GM12878 (cell line): ENCODE data around the gene LRCH3. TPM values are rescaled to one million over a fixed set of nuclear protein-coding genes. Genes with fewer than 3 reads are reported as not detected.

ENCODE experiments used
- ATAC-seq: fragments of 200-7000 bp; cut with Tn5 transposase; 3 replicates; pipeline ENCODE4 v1.9.1; 2020; ENCODE audit warnings: mild to moderate bottlenecking, moderate library complexity
- BruUV-seq: library from RNA; stranded (reverse); fragments of 400-500 nt; replicated peaks from 2 replicates; lab custom pipeline; 2021; lab: Mats Ljungman, UMichigan
- CTCF ChIA-PET: fragments of 300-600 bp; sonication (Branson Sonifier 250); formaldehyde crosslinking; extraction: SDS; loops from one replicate; lab custom pipeline; 2021; ENCODE audit warnings: inconsistent platforms; lab: Yijun Ruan, JAX
- POLR2A ChIA-PET: fragments of 350-600 bp; formaldehyde crosslinking; extraction: SDS; loops from one replicate; lab custom pipeline; 2021; ENCODE audit warnings: inconsistent platforms; lab: Charles Lee
- RAD21 ChIA-PET: fragments of 300-600 bp; sonication (Branson Sonifier 250); formaldehyde crosslinking; loops from one replicate; lab custom pipeline; 2023; ENCODE audit warnings: antibody characterized with exemption; ENCODE audit not compliant: unreplicated experiment; lab: Charles Lee
- SMC1A ChIA-PET: fragments of 300-600 bp; sonication (Branson Sonifier 250); formaldehyde crosslinking; loops from one replicate; lab custom pipeline; 2023; ENCODE audit not compliant: unreplicated experiment, uncharacterized antibody; lab: Charles Lee
- DNase-seq: peaks from one replicate; pipeline ENCODE4 v3.0.0-alpha.2; 2011; ENCODE audit warnings: low read depth, low spot score
- FAIRE-seq: peaks from 3 replicates; lab custom pipeline; 2011; peaks lifted over from hg19 to GRCh38; lab: Jason Lieb, UNC
- H2AFZ ChIP-seq: 2 replicates; pipeline ENCODE4 v1.6.0; 2011; ENCODE audit warnings: low read depth, low read length, control low read depth; ENCODE audit not compliant: control insufficient read depth
- H3K27ac ChIP-seq: 2 replicates; pipeline ENCODE4 v1.5.1; 2011; ENCODE audit warnings: control low read depth; ENCODE audit not compliant: control insufficient read depth, insufficient read depth
- H3K27me3 ChIP-seq, 2 experiments: replicated peaks in 1 of 2; 2 replicates each; pipeline versions ENCODE4 v1.6.0 to v1.6.1; 2011; ENCODE audit warnings: low read length in 1 of 2; ENCODE audit not compliant: control insufficient read depth in 2 of 2, insufficient read depth in 2 of 2
- H3K36me3 ChIP-seq, 2 experiments: 2 replicates each; pipeline ENCODE4 v1.5.1; 2011; ENCODE audit warnings: low read length in 1 of 2; ENCODE audit not compliant: control insufficient read depth in 2 of 2, insufficient read depth in 2 of 2
- H3K4me1 ChIP-seq: 2 replicates; pipeline ENCODE4 v1.6.1; 2011; ENCODE audit warnings: mild to moderate bottlenecking, low read length, moderate library complexity, mixed read lengths; ENCODE audit not compliant: control insufficient read depth, insufficient read depth
- H3K4me2 ChIP-seq: 2 replicates; pipeline ENCODE4 v1.6.0; 2011; ENCODE audit warnings: control low read depth; ENCODE audit not compliant: control insufficient read depth, insufficient read depth
- H3K4me3 ChIP-seq: fragments of 200-600 bp; sonication (generic); 2 replicates; pipeline ENCODE4 v1.5.1; 2016
- H3K79me2 ChIP-seq: 2 replicates; pipeline ENCODE4 v1.6.0; 2011; ENCODE audit warnings: low read length; ENCODE audit not compliant: control insufficient read depth, insufficient read depth
- H3K9ac ChIP-seq: 2 replicates; pipeline ENCODE4 v1.8.0; 2011; ENCODE audit warnings: low read length, control low read depth, mixed read lengths; ENCODE audit not compliant: control insufficient read depth, insufficient read depth
- H3K9me3 ChIP-seq: replicated peaks from 3 replicates; pipeline ENCODE4 v1.5.1; 2011; ENCODE audit warnings: mild to moderate bottlenecking, low read length; ENCODE audit not compliant: control insufficient read depth, insufficient read depth
- H4K20me1 ChIP-seq: 2 replicates; pipeline ENCODE4 v1.6.0; 2011; ENCODE audit not compliant: control insufficient read depth, insufficient read depth
- HSF1 ChIP-seq: fragments of 150-350 bp; IDR thresholded peaks from 2 replicates; pipeline ENCODE4 v1.6.1; 2014; ENCODE audit warnings: mild to moderate bottlenecking, low read depth, low read length
- SP1 ChIP-seq: IDR thresholded peaks from one replicate; pipeline ENCODE4 v1.6.1; 2011; ENCODE audit warnings: low read depth, low read length
- ZNF592 ChIP-seq: fragments of 450-650 bp; IDR thresholded peaks from 2 replicates; pipeline ENCODE4 v1.6.1; 2017; ENCODE audit warnings: mild to moderate bottlenecking, moderate library complexity
- WGBS: methylation state at CpG from one replicate; pipeline ENCODE4 v1.1.6; 2016; ENCODE audit warnings: low lambda C conversion rate; ENCODE audit not compliant: insufficient replicate concordance, insufficient coverage; ENCODE audit errors: missing lambda C conversion rate; 5-methylcytosine and 5-hydroxymethylcytosine counted together
- in situ Hi-C: fragments of 300-500 bp; cut with MboI; formaldehyde crosslinking; loops from 9 replicates; pipeline ENCODE4 v1.14.3; 2018; ENCODE audit warnings: mixed read lengths
- intact Hi-C: fragments of 100-400 bp; cut with micrococcal nuclease; formaldehyde crosslinking; loops from one replicate; pipeline ENCODE4 v1.14.2; 2022; ENCODE audit not compliant: unreplicated experiment
- polyA plus RNA-seq, 11 experiments: library from polyadenylated mRNA; depleted of rRNA in 4 of 11; unstranded in 6 of 11; stranded (reverse) in 5 of 11; fragments of >200 nt; fragmentation: Nextera tagmentation in 4 of 11; fragmentation: Illumina TruSeq in 1 of 11; extraction: Ambion mirVana in 4 of 11; extraction: Trizol in 1 of 11; gene quantifications; 1 replicate in 1 of 11; 2 replicates in 10 of 11; pipeline versions ENCODE4 v1.2.1 to v1.2.3, GENCODE V29; 2011 to 2016; ENCODE audit warnings: inconsistent platforms in 2 of 11, missing spikeins in 2 of 11, low read depth in 1 of 11
- total RNA-seq, 4 experiments: library from RNA; depleted of rRNA in 3 of 4; stranded (reverse); fragments of >200 nt in 3 of 4; fragmentation: Illumina TruSeq in 1 of 4; extraction: Trizol in 1 of 4; gene quantifications; 2 replicates each; pipeline versions ENCODE4 v1.2.1 to v1.2.3, GENCODE V29; 2013 to 2021

Gene LRCH3
- total and polyA plus RNA-seq, 10 of the 15 experiments (the other 5 are each of a cell fraction or from before 2014, with no cell fraction given), result 3.9 to 136 (median 40.6) TPM

DNA sequence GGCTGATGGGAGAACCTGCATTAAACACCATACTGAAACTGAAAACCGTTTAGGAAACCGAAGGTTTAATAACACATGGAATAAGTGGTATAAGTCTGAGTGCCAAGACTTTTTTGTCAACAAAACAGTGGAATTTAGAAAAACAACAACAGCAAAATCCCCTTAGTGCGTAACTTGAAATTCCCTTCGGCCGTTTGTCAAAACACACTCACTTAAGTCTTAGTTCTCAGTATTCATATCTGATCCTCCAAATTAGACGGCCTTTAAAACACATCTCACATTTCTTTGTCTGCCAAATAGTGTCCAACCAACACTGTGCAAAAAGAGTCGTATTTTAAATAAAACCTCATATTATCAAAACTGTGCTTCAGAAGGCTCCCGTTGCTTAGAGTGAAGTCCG lies 64.5 kb downstream of the LRCH3 start:
- intact Hi-C loops, result no loop called here
- no peak for DNase-seq
- peaks cover 2 to 25% of the 10 kb centered on the region in 2 experiments; a peak in 3 of 4 replicates for H3K36me3 ChIP-seq
- H3K9me3 ChIP-seq, result peaks cover 5% of the 10 kb centered on the region; the same call in 1 of the 3 replicates
- FAIRE-seq, result no peak
- no peak overlapping the region for H3K27ac ChIP-seq
- no peak for TF ChIP-seq SP1
- TF ChIP-seq ZNF592, result no peak
- no peak for TF ChIP-seq HSF1
- TF ChIP-seq, all 136 proteins: peak for 0
- H4K20me1 ChIP-seq, result no peaks in the 10 kb centered on the region
- no peak overlapping the region for H3K9ac ChIP-seq
- 91% methylated on average over 9 of the region's 9 CpGs for WGBS
- H3K27me3 ChIP-seq, result no peaks in the 10 kb centered on the region
- no peak for ATAC-seq
- H3K4me3 ChIP-seq, result no peak overlapping the region
- SMC1A ChIA-PET, result interaction anchor here (0.5 to 1.6 kb wide), 3 partner anchors 30 to 1314 kb away, joined by 3 read pairs; no protein-coding TSS in a partner anchor
- no peak overlapping the region for H2AFZ ChIP-seq
- BruUV-seq, result no TSS peak
- POLR2A ChIA-PET, result no interaction called here
- RAD21 ChIA-PET, result interaction anchor here (0.6 kb wide), 1 partner anchor 87 kb away, joined by 3 read pairs; no protein-coding TSS in a partner anchor
- H3K4me1 ChIP-seq, result no peaks in the 10 kb centered on the region
- H3K79me2 ChIP-seq, result no peaks in the 10 kb centered on the region
- CTCF ChIA-PET, result no interaction called here
- in situ Hi-C loops, result no loop called here
- no peak overlapping the region for H3K4me2 ChIP-seq
